HL-60/S4 treated with retinoic acid at 250 ng/mL for 4 days and 3 days (cell line): ENCODE measurements around the gene EPHA10.

Source experiments
- in situ Hi-C: fragments of 300-500 bp; cut with MboI; formaldehyde crosslinking; loops from 2 replicates; pipeline ENCODE4 v1.7.0; 2022; ENCODE audit warnings: low sequenced_read_pairs

Gene EPHA10

DNA sequence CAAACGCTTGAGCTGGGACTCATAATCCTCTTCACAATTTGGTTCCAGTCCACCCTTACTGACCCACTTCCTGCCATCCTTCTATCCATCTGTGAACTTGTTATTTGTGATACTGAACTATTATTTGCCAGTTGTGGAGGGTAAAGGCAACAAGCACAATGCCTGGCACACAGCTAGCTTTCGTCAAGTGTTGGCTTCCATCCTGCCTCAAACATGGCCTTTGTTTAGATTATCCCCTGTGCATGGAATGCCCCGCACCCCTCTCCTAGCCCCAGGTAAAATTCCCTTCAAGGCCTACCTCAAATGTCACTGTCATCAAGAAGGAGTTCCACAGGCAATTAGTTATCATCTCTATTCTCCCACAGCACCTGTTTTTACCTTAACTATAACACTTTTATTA lies 84.0 kb downstream of the EPHA10 start:
- in situ Hi-C loops: no loop called here

DNA sequence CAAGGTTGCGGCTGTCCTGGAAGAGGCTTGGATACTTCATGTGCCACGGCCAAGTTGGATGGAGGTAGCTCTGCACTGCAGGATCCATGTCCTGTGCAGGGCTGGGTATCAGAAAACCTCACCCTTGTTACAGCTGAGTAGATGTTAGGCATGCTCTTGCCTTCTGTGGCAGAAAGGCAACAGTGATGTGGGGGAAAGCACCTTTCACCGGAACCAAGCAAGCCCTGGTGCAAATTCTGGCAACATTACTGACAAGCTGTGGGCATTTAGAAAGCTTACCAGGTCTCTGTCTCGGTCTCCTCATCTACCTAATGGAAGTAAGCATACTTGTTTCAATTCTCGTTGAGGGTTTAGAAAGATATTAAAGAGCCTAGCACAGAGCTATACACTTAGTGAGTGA lies 87.1 kb downstream of the EPHA10 start:
- in situ Hi-C loops: loop anchor here (10.0 kb wide), 1 partner anchor 223 kb away; no protein-coding TSS in a partner anchor

DNA sequence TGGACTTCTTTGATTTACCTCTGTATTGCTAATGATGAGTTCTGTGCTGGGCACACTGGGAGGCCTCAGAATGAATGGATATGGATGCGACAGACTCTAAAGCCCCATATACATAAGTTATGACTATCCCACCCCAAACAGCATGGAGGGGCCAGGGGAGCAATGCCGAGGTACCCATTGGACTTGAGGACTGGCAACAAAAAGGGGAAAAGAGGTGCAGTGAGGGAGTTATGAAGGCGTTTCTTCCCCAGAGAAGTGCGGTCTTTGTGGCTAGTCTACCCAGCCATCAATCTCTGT lies 87.8 kb downstream of the EPHA10 start:
- in situ Hi-C loops: loop anchor here (10.0 kb wide), 1 partner anchor 222 kb away; no protein-coding TSS in a partner anchor

DNA sequence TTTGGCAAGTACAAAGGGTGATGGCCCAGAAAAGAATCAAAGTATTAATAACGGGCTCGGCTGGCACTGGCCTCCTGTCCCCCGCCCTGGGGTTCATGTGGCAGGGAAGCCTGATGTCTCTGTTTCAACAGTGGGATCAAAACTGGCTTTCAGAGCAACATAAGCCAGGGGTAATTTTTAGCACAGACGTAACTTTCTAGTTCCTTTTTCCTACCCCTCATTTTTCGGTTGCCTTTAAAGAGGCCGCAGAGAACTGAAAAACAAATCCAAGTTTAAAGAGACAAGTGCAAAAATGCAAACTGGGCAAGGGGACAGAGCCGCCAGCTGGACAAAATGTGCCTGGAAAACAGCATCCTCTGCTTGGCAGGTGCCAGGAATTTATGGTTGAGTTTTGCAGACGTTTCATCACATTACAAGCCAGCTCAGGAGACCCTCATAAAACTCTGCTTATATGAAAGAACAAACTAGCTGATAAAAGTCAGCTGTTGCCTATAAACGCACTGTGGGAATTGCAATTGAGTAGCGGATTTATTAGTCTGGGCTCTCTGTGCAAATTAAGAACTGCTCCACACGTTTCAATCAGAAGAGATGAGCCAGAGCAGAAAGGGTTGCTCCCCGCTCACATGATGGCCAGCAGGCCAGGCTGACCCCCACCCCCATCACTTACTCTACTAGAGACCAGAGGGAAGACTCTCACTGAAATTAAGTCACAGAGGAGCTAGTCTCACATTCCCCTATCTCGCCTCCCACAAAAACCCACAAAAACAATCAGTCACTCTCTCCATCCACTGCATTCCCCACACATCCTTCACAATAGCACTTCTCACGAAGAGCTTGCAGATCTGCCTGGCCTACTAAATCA lies 88.4 kb downstream of the EPHA10 start:
- in situ Hi-C loops: loop anchor here (10.0 kb wide), 1 partner anchor 222 kb away; no protein-coding TSS in a partner anchor

DNA sequence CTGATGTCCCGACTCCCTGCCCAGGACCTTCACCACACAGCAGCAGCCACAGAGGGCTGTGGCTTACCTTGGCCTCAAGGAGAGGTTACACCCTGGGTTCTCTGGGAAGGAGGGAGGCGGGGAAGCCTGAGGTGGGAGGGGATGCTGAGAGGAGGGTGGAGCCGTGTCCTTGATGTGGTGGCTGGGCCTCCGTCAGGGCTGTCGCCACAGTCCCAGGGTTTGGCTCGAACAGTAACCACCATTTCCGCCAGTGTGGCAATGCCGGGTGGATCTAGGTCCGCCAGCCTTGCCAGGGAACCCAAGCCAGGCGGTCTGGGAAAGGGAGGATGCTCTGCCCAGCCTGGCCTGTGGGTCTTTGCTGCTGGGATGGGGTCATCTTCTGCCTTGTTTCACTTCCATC lies 91.0 kb downstream of the EPHA10 start:
- in situ Hi-C loops: loop anchor here (10.0 kb wide), 1 partner anchor 219 kb away; no protein-coding TSS in a partner anchor

DNA sequence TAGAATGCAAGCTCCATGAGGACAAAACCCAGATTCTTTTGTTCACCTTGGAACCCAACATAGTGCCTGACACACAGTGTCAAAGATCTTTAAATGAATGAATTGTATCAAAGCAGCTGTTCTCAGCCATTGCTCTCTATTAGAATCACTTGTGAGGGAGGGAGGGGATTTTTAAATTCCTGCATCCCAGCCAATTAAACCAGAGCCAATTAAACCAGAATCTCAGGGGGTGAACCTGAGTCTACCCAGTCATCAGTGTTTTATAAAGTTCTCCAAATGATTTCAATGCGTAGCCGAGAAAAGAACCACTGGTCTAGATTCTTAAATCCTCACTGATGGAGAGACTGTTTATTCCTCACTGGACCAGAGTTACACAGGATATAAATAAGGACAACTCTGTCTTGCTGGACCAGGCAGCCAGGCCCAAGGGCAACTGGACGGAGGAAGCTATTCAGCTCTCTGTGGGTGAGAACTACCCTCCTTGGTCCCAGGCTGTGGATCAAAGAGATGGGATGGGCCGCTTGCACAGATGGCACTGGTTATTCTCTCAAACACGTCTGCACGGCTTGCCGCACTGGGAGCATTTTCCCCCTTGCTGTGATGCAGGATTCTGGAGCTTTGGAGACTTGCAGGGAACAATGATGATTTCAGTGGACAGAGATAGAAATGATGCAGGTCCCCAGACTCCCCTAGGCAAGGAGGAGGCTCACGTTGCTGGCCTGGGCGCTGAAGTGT lies 92.6 kb downstream of the EPHA10 start:
- in situ Hi-C loops: loop anchor here (10.0 kb wide), 1 partner anchor 218 kb away; no protein-coding TSS in a partner anchor

DNA sequence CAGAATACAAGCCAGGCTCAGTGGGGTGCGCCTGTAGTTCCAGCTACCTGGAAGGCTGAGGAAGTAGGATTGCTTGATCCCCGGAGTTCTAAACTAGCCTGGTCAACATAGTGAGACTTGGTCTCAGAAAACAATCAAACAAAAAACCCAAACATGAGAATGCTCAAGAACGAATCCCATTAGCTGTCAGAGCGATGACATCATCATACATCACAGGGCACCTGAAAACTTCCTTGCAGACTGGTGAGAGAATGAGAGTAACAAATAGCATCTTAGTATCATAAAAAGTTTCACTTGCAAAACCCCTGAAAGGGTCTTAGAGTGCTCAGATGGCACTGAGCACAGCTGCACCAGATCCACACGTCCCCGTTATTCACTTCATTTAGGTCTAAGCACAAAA lies 93.7 kb downstream of the EPHA10 start:
- in situ Hi-C loops: loop anchor here (10.0 kb wide), 1 partner anchor 216 kb away; no protein-coding TSS in a partner anchor

DNA sequence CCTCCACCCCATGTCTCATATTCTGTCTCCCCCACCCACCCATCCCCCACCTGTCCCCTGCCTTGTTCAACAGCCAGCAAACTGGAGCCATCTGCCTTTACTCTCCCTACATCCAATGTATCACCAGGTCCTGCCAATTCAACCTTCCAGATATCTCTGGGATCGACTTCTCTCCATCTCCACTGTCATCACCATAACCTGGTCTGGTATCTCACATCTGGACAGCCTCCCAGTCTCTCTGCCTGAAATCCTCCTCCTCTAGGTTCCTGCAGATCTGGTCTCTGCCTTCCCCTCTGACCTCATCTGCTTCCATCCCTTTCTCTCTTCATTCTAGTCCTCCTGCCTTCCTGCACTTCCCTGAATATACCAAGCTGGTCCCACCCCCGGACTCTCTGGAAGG lies 94.8 kb downstream of the EPHA10 start:
- in situ Hi-C loops: loop anchor here (10.0 kb wide), 1 partner anchor 215 kb away; no protein-coding TSS in a partner anchor

DNA sequence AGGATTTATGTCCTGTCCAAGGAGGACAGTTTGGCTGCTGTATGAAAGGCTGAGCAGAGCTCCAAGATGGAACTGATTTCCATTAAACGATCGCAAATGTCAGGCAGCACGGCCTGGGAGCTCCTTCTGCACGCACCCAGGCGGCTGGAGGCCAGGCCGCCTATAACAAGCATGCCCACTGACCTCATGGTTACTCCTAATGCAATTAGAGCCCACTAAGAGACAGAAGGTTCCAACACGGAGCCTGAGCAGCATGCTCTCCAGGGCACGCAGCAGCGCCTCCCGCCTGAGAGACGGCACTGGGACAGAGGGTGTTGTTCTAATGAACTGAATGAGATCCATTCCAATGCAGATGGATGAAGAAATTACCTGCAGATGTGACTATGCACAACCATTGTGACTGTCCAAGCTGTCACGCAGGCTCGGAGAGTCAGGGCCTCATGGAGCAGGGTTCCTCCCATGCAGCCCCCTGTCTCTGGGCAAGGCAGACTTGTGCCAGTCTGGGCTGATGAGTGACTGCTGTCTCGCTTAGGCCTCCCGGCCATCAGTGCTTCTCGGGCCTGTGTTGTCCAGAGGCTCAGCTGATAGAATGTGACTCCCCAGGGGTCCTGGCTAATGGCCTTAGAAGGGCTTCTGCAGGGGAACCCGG lies 97.8 kb downstream of the EPHA10 start:
- in situ Hi-C loops: no loop called here

DNA sequence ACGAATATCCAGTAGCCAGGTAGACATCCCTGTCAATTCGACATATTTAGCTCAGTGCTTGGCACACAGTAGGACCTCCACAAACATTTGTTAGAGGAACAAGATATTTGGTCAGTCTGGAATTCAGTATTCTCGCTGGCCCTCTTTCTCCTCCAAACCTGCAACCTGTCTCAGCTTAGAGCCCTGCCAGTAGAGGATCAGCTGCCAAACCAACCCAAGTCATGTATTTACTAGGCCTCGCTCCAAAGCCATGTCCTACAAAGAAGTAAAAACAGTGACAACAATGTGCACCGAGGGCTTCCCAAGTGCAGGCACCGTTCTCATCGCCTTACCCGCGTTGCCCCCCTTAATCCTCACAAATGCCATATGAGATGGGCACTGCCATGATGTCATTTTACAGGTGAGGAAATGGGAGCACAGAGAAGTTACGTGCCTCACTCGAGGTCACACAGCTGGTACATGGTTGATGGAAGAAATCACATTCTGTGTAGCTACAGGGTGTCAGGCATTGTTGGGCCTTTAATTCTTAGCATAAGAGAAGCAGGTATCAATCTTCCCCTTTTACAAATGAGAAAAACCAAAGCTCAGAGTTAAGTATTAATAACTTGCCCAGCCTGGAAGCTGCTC lies 98.6 kb downstream of the EPHA10 start:
- in situ Hi-C loops: no loop called here
